Keratinocyte (primary cell): ENCODE measurements around the gene YEATS4.

Experiments
- EZH2 ChIP-seq: IDR thresholded peaks from one replicate; pipeline ENCODE4 v1.6.1; 2012; ENCODE audit warnings: inconsistent platforms, mild to moderate bottlenecking, low read length, moderate library complexity
- TF ChIP-seq, protein P1 (sequence below), 3 experiments: IDR thresholded peaks in 1 of 3; conservative IDR thresholded peaks in 1 of 3; optimal IDR thresholded peaks in 1 of 3; 2 replicates in 2 of 3; 3 replicates in 1 of 3; pipeline versions ENCODE3 to v1.5.1; 2011; ENCODE audit warnings: low read length in 3 of 3, mild to moderate bottlenecking in 3 of 3, moderate library complexity in 2 of 3, control low read depth in 1 of 3, inconsistent platforms in 1 of 3; ENCODE audit not compliant: insufficient read depth in 2 of 3; ENCODE audit errors: extremely low read depth in 1 of 3

GRCh38 chr12:69437073-69437472, 77.5 kb downstream of the YEATS4 start:
- TF ChIP-seq, protein P1, sequence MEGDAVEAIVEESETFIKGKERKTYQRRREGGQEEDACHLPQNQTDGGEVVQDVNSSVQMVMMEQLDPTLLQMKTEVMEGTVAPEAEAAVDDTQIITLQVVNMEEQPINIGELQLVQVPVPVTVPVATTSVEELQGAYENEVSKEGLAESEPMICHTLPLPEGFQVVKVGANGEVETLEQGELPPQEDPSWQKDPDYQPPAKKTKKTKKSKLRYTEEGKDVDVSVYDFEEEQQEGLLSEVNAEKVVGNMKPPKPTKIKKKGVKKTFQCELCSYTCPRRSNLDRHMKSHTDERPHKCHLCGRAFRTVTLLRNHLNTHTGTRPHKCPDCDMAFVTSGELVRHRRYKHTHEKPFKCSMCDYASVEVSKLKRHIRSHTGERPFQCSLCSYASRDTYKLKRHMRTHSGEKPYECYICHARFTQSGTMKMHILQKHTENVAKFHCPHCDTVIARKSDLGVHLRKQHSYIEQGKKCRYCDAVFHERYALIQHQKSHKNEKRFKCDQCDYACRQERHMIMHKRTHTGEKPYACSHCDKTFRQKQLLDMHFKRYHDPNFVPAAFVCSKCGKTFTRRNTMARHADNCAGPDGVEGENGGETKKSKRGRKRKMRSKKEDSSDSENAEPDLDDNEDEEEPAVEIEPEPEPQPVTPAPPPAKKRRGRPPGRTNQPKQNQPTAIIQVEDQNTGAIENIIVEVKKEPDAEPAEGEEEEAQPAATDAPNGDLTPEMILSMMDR (optimal IDR thresholded peaks at IDR 0.05 in 1 of 3, IDR thresholded peaks at IDR 0.05 in 1 of 3, conservative IDR thresholded peaks at IDR 0.05 in 1 of 3; ENCODE audit: extremely low read depth in 1 of 3, insufficient read depth in 2 of 3, low read length in 3 of 3) = no peak
- TF ChIP-seq EZH2 = no peak
